Fibroblast of the aortic adventitia (primary cell): ENCODE results near the gene ACE2. TPM values are rescaled to one million over a fixed set of nuclear protein-coding genes. Genes with fewer than 3 reads are reported as not detected.
"Not testable (repeated sequence)": the region's sequence is repeated elsewhere in the genome, so short reads cannot be mapped to it uniquely, and the experiment has no call there.

Experiments used
- DNase-seq: peaks from one replicate; pipeline ENCODE4 v3.0.0-alpha.2; 2010; ENCODE audit warnings: low read depth
- H3K4me3 ChIP-seq: 2 replicates; pipeline ENCODE4 v1.5.1; 2011; ENCODE audit warnings: low read depth, mild to moderate bottlenecking, control low read depth, low read length, moderate library complexity
- total RNA-seq: library from RNA; depleted of rRNA; stranded (reverse); fragments of >200 nt; gene quantifications from 2 replicates; pipeline ENCODE4 v1.2.3, GENCODE V29; 2012; ENCODE audit warnings: low replicate concordance
- TF ChIP-seq, protein P1 (sequence below): IDR thresholded peaks from 2 replicates; pipeline ENCODE4 v1.5.1; 2011; ENCODE audit warnings: mild to moderate bottlenecking, low read length, control low read depth, inconsistent platforms; ENCODE audit not compliant: insufficient read depth

ACE2 gene
- total RNA-seq = 0.09 TPM in 1 of 2 replicates, not detected in the other

GRCh38 chrX:15600745-15601144 lies at the start of gene ACE2:
Gene ACE2 (minus strand): TSS chrX:15600960. CDS start chrX:15600911, 49 bp downstream.
- TF ChIP-seq, protein P1, sequence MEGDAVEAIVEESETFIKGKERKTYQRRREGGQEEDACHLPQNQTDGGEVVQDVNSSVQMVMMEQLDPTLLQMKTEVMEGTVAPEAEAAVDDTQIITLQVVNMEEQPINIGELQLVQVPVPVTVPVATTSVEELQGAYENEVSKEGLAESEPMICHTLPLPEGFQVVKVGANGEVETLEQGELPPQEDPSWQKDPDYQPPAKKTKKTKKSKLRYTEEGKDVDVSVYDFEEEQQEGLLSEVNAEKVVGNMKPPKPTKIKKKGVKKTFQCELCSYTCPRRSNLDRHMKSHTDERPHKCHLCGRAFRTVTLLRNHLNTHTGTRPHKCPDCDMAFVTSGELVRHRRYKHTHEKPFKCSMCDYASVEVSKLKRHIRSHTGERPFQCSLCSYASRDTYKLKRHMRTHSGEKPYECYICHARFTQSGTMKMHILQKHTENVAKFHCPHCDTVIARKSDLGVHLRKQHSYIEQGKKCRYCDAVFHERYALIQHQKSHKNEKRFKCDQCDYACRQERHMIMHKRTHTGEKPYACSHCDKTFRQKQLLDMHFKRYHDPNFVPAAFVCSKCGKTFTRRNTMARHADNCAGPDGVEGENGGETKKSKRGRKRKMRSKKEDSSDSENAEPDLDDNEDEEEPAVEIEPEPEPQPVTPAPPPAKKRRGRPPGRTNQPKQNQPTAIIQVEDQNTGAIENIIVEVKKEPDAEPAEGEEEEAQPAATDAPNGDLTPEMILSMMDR = no peak
- H3K4me3 ChIP-seq = no peak within 1 kb of the TSS
- no peak for DNase-seq

DNA sequence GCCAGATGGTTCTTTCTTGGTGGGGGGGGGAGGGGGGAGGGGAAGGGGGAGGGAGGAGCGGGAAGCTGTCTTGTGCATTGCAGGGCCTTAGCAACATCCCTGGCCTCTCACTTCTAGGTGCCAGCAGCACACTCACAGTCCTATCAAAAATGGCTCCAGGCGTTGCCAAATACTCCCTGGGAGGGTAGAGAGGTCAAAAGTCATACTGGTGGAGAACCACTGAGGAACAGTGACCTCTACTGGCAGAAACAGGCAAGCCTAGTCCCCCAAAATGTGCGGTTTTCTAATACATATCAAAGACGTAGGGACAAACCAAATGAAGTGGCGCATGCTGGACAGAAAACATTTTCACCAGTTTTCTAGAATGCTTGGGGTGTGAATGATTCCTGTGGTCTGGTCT lies 46.8 kb upstream of the ACE2 start:
- H3K4me3 ChIP-seq, DNase-seq: not testable (repeated sequence)

DNA sequence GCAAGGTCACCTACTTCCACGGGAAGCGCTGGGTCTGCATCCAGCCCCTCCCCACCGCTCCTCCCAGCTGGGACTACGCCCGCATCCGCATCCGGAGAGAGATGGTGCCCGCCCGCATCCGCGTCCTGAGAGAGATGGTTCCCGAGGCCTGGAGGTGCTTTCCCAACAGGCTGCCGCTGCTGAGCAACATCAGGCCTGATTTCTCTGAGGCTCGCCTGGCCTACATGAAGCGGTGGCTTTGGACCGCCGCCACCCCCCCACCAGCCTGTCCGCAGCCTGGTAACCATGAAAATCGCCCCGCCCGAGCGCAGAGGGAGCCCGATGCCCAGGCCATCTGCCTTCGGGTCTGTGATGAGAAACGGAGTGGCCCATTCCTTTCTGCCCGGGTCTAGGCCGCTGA lies 45.8 kb upstream of the ACE2 start:
- no peak overlapping the region for H3K4me3 ChIP-seq
- DNase-seq = no peak
- TF ChIP-seq, protein P1 = no peak

GRCh38 chrX:15646031-15646430 lies 45.3 kb upstream of the ACE2 start:
- no peak for DNase-seq
- H3K4me3 ChIP-seq = no peak overlapping the region
- TF ChIP-seq, protein P1 = no peak

GRCh38 chrX:15645266-15645665 lies 44.5 kb upstream of the ACE2 start:
- no peak for DNase-seq
- TF ChIP-seq, protein P1 = no peak
- H3K4me3 ChIP-seq = no peak overlapping the region

GRCh38 chrX:15644560-15644872 lies 43.8 kb upstream of the ACE2 start:
- no peak for DNase-seq
- no peak overlapping the region for H3K4me3 ChIP-seq
- TF ChIP-seq, protein P1 = no peak

DNA sequence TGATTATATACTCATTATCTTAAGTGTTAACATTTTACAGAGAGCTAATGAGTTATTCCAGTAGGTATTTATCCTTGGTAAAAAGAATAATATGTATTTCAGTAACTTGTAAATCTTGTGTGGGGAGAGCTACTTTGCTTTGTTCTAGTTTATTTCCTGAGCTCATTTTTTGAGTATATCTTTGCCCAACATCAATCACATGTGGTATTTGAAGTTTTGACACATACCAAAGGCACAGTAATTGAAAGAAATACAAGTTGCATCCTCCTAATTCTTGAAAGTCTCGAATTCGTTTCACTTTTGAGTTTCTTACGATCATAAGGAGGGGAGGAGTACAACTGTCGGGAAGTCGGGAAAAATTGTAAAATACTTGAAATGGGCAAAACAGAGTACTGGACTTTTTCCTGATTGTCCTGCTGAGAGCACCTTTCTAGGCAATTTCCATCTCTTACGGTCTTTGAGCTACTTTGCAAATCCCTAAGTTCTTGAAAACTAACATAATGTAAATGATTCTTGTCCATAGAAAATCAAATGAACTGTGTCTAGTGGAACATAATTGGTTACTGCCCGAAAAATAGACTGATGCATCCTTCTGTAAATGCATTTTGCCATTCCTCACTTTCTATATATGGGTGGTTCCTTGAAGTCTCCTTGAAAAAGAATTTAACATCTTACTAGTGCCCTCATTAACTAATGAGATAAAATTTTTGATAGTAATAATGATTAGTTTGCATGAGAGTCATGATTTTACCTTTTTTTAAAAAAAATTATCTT lies 43.2 kb upstream of the ACE2 start:
- TF ChIP-seq, protein P1 = no peak
- DNase-seq = no peak
- H3K4me3 ChIP-seq = no peak overlapping the region
